T-helper 1 cell (primary cell): ENCODE results near the gene ST6GALNAC1.
"Not testable (repeated sequence)": the region's sequence is repeated elsewhere in the genome, so short reads cannot be mapped to it uniquely, and the experiment has no call there.

Experiments
- DNase-seq, 5 donors: peaks; one replicate each; pipeline ENCODE4 v3.0.0-alpha.2; 2012 to 2020

The ST6GALNAC1 gene

GRCh38 chr17:76611080-76611749, 32.3 kb downstream of the ST6GALNAC1 start:
- not testable (repeated sequence) for DNase-seq

GRCh38 chr17:76606685-76607084, 36.9 kb downstream of the ST6GALNAC1 start:
- DNase-seq: not testable (repeated sequence)

- no peak for DNase-seq
Measured at GRCh38 chr17:76601065-76601464, 42.5 kb downstream of the ST6GALNAC1 start.

- no peak for DNase-seq
Measured at GRCh38 chr17:76599694-76600460, 43.7 kb downstream of the ST6GALNAC1 start.

GRCh38 chr17:76598004-76598439, 45.5 kb downstream of the ST6GALNAC1 start:
- DNase-seq: no peak

- DNase-seq: no peak
Measured at GRCh38 chr17:76597156-76598003, 46.2 kb downstream of the ST6GALNAC1 start.

GRCh38 chr17:76594690-76595089, 48.9 kb downstream of the ST6GALNAC1 start:
- DNase-seq: no peak

- DNase-seq: no peak
Measured at GRCh38 chr17:76593959-76594358, 49.6 kb downstream of the ST6GALNAC1 start.

- no peak for DNase-seq
Measured at GRCh38 chr17:76593384-76593826, 50.2 kb downstream of the ST6GALNAC1 start.

- DNase-seq: no peak
Measured at GRCh38 chr17:76588182-76588581, 55.4 kb downstream of the ST6GALNAC1 start.

GRCh38 chr17:76586741-76587487, 56.6 kb downstream of the ST6GALNAC1 start:
- no peak for DNase-seq

- DNase-seq: peak in 4 of 5 donors; percentile 32 to 56 (median 34)
Measured at GRCh38 chr17:76585649-76586593, 57.6 kb downstream of the ST6GALNAC1 start, which contains the start of gene ST6GALNAC2. Gene ST6GALNAC2 (minus strand): TSS chr17:76585860. CDS start chr17:76585808, 52 bp downstream.

- DNase-seq: no peak
Measured at GRCh38 chr17:76585033-76585648, 58.4 kb downstream of the ST6GALNAC1 start.

GRCh38 chr17:76584427-76585032, 59.0 kb downstream of the ST6GALNAC1 start:
- no peak for DNase-seq

- DNase-seq: no peak
Measured at GRCh38 chr17:76582660-76583059, 60.9 kb downstream of the ST6GALNAC1 start.

- DNase-seq: no peak
Measured at GRCh38 chr17:76581515-76581914, 62.0 kb downstream of the ST6GALNAC1 start.

GRCh38 chr17:76579281-76579680, 64.3 kb downstream of the ST6GALNAC1 start:
- no peak for DNase-seq

- no peak for DNase-seq
Measured at GRCh38 chr17:76578376-76578775, 65.2 kb downstream of the ST6GALNAC1 start.

- no peak for DNase-seq
Measured at GRCh38 chr17:76577876-76578275, 65.7 kb downstream of the ST6GALNAC1 start.

GRCh38 chr17:76576189-76576588, 67.4 kb downstream of the ST6GALNAC1 start:
- DNase-seq: no peak
